Hematopoietic multipotent progenitor cell treated with erythropoietin and hydrocortisone succinate and interleukin-3 and kit ligand, for 17 days (in vitro differentiated cells): ENCODE data around the gene C3.
"Not testable (repeated sequence)": the region's sequence is repeated elsewhere in the genome, so short reads cannot be mapped to it uniquely, and the experiment has no call there.

Experiments used
- DNase-seq: peaks from one replicate; pipeline ENCODE4 v3.0.0-alpha.2; 2015; ENCODE audit warnings: low spot score

The C3 gene

DNA sequence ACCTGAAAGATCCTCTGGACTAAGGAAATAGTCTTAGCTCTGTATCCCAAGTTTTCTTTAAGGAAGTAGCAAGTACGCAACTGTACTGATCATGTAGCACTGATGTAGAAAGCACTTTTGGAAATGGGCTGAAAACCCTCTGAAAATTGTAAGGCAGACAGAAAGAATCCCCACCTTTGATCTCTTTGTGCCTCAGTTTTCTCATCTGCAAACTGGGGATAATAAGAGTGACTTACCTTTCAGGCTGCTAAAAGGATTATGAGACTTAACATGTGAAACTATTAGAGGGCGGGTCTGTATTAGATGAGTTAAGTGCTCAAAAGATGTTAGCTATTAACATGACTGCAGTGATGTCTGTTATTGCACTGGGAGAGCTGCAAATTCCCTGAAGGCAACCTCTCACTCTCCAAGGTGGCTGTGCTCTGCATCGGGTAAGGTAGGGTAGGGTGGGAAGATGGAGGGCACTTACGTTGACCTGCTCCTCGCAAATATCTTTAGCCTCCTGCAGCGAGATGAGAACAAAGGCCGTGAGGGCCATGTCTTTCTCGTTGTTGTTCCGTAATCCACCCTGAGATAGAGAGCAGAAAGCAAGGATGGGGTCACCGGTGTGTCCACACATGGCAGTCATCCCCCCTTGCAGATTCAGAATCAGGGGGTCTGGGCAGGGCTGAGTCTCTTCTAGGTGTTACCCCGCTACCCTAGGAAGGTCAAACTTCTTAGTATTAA lies 30.1 kb downstream of the C3 start:
- DNase-seq = no peak

DNA sequence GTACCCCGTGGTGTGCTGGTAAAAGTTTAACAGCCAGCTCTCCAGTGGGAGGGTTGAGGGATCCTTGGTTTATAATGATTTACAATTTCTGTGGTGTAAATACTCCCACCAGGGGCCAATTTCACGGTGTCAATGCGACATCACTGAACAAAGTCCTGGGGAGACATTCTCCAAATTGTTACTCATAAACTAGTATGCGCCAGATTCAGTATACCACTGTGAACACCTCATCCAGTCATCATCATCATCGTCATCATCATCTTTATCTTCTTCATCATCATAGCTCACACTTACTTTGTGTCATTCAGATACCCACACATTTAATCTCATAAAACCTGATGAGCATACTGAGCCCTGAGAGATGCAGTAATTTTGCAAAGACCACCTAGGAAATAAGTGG lies 33.3 kb downstream of the C3 start:
- DNase-seq = no peak

DNA sequence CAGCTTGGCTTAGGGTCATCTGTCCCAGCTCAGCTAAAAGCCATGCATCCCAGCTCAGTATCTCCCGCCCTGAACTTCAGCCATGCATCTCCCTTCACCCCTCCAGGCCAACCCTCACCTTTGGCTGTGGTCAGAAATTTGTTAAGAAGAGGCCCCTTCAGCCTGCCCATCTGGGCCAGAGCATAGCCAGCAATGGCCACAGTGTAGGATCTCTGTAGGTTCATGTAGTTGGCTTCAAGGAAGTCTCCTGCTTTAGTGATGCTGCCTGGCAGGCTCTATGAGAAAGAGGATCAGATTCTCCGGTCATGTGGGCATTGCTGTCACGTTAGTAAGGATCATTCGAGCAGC lies 33.8 kb downstream of the C3 start:
- DNase-seq = no peak

DNA sequence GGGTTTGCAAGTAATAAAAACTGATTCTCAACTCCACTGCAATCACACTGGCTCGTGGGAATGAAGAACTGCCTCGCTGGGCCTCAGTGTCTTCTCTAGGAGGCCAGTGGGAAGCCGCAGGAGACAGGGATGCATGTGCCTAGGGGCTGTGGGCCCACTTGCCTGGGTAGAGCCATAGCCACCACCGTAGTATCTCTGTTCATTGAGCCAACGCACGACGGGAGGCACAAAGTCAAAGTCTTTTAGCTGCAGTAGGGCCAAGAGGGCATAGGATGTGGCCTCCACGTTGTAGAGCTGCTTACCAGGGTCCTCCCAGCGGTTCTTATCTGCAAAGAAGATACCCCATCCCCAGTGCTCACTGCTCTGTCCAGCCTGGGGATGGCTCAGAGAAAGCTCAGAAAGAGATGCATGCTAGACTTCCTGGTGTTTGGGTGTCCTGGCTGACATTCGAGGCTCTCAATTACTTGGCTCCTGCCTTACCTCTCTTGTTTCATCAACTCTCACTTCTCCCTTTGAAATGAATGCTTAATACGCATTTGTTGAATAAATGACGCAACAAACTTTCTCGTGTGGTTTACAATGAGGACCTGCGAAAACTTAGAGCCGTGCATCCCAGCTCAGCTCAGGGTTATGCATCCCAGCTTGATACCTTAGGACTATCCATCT lies 34.4 kb downstream of the C3 start:
- no peak for DNase-seq

DNA sequence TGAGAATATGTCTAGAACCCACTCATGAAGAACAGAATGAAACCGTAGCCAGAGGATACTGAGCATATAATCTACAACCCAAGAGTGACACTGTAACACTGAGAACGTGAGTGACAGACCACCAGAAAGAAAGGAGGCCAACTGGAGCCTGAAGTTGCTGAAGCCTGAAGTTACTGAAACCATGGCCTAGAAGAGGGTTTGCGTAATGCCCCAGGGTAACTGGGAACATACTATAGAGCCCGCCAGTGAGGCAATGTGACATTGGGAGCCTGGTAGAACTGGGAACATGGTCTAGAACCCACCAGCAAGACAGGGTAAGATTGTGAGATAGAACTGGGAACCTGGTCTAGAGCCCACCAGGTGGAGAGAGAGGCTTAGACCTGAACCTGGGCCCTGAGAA lies 35.0 kb downstream of the C3 start:
- DNase-seq = no peak

DNA sequence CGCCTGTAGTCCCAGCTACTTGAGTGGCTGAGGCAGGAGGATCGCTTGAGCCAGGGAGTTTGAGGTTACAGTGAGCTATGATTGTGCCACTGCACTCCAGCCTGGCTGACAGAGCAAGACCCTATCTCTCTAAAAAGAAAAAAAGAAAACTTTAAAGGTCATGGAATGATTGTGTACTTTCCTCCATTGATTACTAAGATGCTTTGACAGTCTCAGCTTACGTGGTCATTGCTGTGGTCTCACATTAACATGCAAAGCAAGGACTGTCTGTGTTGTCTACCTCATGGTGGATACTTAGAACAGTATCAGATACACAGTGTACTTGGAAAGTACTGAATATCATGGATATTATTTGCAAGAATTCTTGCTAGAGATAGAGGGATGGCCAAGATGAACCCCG lies 36.5 kb downstream of the C3 start:
- no peak for DNase-seq

DNA sequence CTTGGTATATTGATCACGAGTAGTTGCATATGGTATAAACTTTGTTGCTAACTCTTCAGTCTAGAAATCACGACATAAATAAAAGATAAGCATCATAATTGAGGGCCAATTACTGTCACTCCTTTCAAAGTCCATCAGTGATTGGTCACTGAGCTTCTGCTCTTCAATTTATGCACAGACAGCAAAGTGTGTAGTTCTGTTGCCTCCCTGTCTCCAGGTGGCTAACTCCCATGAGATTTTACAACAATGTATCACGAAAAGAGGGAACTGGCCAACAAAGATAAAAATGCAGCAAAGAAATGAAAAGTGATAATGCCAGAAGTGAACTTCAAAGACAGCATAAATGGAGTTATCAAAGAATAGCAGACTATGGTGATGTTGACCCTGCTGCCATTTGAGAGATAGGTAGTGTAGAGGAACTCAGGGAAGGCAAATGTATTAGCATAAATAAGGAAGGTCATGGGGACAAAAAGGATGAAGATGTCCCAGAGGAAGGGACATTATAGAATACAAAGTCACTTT lies 37.8 kb downstream of the C3 start:
- no peak for DNase-seq

DNA sequence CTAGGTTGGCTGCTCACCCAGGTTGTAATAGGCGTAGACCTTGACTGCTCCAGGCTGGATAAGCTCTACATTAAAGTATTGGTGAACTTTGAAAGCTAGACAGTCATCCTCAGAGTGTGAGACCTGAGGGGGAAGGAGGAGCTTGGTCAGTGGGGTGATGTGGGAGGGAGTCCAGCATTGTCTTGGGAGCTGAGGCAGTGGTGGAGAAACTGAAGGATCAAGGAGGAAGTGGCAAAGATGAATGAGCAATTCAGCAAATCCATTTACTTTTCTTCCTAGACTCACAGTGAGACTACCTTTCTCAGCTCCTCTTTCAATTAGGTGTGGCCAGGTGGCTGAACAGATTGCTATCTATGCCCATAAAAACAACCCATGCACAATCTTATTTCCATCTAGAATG lies 40.3 kb downstream of the C3 start:
- no peak for DNase-seq

DNA sequence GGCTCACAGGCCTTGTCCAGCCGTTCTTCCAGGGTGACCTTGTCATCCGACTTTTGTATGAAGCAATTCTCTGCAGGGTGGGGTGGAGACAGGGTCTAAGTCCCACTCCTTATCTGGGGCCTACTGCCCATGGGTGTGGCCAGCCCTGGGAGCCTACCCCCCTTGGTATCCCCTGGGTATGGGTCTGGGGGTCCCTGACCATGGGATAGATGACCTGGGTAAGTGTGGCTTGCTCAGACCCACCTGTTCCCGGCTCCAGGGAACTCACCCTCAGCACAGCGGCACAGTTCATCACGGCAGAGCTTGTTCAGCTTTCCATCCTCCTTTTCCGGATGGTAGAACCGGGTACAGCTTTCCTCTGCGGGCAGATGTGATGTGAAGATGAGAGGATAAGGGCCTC lies 41.3 kb downstream of the C3 start:
- DNase-seq = no peak

DNA sequence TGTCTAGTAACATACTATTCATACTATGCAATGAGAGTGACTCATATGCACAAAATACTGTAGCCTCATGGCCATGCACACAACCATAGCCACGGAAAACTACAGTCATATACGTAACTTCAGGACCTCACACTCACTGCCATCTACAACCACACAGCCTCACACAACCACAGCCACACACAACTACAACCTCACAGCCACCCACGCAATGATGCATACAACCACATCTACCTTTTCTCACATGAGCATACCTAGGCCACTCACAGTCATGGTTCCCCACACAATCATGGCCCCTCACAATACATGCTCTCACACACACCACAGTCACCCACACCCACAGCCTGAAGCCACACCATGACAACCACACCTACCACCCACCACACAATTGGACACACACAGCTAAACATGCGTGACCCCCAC lies 41.8 kb downstream of the C3 start:
- no peak for DNase-seq

DNA sequence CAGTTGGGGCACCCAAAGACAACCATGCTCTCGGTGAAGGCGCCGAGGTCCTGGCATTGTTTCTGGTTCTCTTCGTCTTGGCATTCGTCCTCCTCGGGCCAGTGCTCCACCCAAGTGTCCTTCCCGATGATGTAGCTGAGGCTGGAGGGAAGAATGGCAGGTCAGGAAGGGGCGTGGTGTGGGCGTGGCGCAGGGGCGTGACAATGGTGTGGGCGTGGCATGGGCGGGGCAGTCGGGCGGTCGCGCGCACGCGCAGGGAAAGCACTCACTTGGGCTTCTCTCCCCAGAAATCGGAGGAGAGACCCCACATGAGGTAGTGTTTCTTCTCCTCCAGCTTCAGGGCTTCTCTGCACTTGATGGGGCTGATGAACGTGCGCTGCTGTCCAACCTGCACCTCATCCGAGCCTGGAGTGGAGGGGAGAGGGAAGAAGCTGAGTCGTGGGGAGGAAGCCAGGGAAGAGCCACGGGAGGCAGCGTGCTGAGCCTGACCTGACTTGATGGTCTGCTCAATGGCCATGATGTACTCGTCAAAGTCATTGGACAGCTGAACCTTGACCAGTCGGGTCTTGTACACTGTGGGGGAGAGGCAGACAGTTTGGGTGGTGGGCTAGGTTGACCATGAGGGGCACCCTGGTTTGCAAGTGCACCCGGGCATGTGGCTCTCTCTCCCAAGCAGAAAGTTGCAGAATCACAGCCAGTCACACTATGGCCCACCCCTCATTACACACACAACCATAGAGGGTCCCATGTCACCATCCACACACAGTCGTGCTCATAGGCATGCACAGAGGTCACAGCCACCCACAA lies 42.4 kb downstream of the C3 start:
- no peak for DNase-seq

DNA sequence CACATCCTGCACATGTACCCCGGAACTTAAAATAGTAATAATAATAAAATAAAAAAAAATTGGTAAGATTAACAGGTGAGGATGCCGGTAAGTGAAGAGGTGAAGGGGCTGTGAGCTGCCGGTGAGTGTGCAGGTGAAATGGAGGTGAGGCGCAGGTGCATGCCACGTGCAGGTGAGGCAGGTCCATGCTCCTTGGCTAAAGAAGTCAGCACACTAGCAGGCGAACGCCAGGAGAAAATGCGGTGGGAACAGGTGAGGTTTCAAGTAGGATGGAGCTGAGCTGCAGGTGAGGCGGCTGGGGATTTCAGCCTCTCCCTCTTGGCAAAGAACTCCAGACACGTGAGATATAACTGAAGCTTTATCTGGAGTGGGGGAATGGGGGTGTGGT lies 43.0 kb downstream of the C3 start:
- no peak for DNase-seq

DNA sequence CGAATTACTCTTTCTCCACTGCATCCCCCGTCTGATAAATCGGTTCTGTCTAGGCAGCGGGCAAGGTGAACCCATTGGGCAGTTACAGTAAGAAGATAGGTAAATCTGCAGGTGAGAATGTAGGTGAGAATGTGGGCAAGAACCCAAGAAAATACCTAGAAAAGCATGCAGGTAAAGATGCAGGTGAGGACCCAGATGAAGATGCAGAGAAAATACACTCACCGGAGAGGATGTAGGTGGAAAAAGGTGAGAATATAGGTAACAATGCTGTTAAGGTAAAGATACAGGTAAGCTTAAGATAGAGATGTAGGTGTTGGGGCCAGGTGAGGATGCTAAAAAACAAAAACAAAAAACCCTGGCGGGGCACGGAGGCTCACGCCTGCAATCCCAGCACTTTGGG lies 44.2 kb downstream of the C3 start:
- no peak for DNase-seq

DNA sequence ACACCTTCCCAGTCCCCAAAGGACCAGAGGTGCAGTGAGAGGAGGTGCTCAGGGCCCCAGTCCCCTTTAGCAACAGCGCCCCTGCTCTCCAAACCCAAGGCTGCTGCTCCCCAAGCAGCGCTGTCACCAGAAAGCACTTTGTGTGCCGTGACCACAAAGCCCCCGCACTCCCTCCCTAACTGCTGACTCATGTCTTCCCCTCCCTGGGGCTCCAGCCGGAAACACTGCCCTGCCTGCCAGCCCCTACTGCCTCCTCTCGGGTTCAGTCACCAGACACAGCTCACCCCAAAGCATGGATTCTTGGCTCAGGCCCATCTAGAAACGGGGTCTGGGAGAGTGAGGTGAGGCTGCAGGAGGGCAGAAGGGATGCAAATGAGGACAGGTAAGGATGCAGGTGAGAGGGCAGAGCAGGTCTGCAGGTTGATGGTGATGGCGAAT lies 45.6 kb downstream of the C3 start:
- DNase-seq = no peak

DNA sequence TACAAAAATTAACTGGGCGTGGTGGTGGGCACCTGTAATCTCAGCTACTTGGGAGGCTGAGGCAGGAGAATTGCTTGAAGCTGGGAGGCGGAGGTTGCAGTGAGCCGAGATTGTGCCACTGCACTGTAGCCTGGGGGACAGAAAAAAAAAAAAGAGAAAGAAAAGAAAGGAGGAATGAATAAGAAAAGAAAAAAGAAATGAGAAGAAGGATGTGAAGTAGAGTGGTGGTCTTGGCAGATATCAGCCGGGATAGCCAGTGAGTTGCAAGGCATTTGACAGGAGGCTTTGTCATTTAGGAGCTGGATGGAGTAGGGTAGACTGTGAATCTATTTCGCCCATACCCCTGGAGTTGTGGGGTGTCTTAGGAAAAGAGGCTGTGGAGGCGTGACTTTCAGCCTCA lies 46.0 kb downstream of the C3 start:
- DNase-seq = not testable (repeated sequence)

DNA sequence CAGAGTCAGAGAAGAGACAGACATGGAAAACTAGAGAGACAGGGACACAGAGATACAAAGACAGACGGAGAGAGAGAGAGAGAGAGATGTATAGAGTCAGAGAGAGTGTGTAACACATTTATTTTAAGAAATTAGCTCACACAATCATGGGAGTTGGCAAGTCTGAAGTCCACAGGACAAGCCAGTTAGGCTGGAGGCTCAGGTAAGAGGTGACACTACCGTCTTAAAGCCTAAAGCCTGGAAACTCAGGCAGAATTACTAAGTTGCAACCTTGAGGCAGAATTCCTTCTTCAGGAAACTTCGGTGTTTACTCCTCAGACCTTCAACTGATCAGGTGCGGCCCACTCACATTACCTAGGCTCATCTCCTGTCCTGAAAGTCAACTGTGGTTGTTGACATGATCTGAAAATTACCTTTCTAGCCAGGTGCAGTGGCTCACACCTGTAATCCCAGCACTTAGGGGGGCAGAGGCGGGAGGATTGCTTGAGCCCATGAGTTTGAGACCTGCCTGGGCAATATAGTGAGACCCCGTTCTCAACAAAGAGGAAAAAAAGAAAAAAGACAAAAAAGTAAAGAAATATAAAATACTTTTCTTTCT lies 47.7 kb downstream of the C3 start:
- no peak for DNase-seq

DNA sequence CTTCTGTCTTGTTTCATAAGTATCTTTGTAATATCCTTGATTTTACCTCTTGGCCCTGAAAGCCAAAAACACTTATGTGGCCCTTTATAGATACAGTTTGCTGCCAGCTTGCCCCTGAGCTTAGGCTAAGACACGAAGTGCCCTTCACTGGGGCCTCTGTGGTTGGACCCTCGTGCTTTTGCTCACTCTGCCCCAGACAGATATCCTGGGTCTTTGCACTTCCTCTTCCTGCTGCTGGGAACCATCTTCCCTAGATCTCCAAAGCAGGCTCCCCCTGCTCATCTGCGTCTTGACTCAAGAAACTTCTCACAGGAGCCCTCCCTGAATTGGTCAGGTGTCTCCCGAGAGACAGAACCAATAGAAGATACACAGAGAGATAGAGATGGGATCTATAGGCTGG lies 48.5 kb downstream of the C3 start:
- DNase-seq = no peak

DNA sequence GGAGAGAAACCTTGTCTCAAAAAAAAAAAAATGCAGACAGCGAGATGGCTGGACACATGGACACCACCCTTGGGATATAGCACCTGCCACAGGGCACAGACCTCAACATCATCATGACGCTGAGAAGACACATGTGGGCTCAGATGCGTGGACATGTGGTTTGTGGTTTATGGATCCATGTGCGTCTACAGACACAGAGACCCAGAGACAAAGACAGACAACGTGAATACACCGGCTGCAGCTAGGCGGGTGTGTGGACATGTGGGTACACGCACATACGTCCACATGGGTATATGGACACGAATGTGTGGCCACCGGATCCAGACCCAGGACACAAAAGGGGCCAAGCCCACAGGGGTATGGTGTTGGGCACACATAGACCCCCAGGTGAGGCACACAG lies 51.8 kb downstream of the C3 start:
- DNase-seq = no peak

DNA sequence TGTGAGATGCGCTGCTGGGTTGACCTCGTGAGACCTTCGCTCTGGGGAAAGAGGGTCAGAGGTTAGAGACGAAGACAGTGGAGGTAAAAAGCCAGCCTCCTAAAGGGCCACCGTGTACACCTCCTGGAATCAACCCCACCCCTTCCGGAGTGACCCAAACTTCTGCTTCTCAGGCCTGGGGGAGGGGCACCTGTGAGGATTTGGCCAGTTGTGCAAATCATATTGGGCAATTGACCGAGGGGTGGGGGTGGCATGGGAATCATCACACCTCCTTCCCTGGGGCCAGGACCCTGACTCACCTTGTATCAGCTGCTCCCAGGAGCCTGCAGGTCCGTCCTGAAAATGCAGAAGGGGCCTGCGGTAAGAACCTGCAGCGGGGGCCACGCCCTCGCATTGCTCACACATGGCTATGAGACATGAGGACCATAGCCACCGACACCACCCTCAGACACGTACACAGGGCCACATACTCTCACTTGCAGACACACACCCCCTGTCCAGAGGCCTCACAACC lies 53.3 kb downstream of the C3 start:
- DNase-seq = no peak

DNA sequence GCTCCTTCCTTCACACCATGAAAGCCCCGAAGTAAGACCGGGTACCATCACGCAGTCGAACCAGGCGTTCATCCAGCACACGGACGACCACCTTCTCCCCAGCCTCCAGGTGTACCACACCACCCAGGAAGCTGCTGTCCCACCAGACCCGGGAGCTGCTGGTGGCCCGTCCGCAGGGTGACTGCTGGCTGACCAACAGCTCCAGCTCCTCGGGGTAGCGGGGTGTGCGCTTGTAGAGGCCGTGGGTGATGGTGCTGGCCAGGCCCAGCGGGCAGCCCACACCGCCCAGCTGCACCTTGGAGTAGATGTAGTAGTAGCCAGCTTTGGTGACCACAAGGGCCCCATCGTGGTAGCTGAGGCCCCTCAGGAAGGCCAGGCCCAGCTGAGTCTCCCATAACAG lies 55.5 kb downstream of the C3 start:
- DNase-seq = no peak

DNA sequence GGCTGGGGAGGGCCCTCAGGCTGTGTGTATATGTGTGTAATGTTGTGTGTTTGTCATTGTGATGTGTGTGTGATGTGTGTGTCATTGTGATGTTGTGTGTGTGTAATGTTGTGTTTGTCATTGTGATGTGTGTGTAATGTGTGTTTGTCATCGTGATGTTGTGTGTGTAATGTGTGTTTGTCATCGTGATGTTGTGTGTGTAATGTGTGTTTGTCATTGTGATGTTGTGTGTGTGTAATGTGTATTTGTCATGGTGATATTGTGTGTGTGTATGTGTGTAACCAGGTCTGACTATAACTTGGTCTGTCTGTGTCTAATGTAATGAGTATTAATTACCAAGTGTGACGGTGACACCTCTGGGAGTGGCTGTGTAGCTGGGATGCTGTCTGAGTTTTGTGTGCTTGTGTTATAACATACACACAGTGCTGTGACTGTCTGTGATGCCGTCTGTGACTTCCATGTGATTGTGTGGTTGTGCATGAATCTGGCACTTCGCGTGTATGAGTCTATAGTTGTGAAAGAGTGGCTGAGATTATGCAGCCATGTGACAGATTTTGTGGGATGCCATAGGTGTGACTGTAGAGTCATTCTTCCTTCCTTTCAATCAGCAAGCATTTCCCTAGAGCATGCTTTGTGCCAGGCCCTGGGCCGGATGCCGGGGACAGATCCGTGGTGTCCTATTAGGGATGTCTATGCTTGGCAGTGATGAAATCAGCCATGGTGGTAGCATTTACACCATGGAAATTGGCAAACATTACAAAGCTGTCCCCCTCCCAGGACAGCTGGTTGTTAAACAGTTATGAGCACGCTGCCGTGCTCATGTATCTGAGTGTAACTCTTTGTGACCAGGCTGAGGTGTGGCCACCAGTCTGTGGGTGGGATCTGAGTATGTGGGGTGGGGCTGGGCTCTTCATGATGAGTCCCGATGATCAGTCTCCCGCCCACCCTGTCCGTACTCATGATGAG lies 56.9 kb downstream of the C3 start:
- DNase-seq = no peak
